B cell (primary cell): ENCODE results near the gene SAP30L. TPM values are rescaled to one million over a fixed set of nuclear protein-coding genes. Genes with fewer than 3 reads are reported as not detected.

Experiments used
- ATAC-seq: fragments of 200-7000 bp; cut with Tn5 transposase; one replicate; pipeline ENCODE4 v1.10.0; 2021; ENCODE audit warnings: low read depth, mild to moderate bottlenecking, moderate number of reproducible peaks, moderate library complexity
- CTCF ChIA-PET: fragments of 350-600 bp; sonication (Branson Sonifier 250); formaldehyde crosslinking; loops from one replicate; lab custom pipeline; 2021; ENCODE audit warnings: antibody characterized with exemption, inconsistent platforms; lab: Charles Lee
- POLR2A ChIA-PET: fragments of 350-600 bp; sonication (Branson Sonifier 250); formaldehyde crosslinking; loops from one replicate; lab custom pipeline; 2021; ENCODE audit warnings: antibody characterized with exemption; lab: Charles Lee
- DNase-seq: peaks from one replicate; pipeline ENCODE4 v3.0.0; 2013
- H2AFZ ChIP-seq: 2 replicates; pipeline ENCODE4 v1.6.1; 2012; ENCODE audit warnings: mild to moderate bottlenecking, low read depth, low read length; ENCODE audit not compliant: insufficient read depth, poor library complexity, severe bottlenecking
- H3K27ac ChIP-seq, 2 donors: 1 replicate in 1 of 2; 2 replicates in 1 of 2; pipeline ENCODE4 v1.5.1; 2012 to 2013; ENCODE audit warnings: low read length in 2 of 2, mild to moderate bottlenecking in 2 of 2, moderate library complexity in 1 of 2
- H3K27me3 ChIP-seq, 4 experiments: fragments of 200-600 bp in 1 of 4; sonication (generic) in 1 of 4; replicated peaks in 1 of 4; 1 replicate in 2 of 4; 2 replicates in 2 of 4; pipeline versions ENCODE4 v1.6.1 to v1.7.0; 2013 to 2016; ENCODE audit warnings: low read length in 3 of 4, mild to moderate bottlenecking in 2 of 4, mixed read lengths in 1 of 4, moderate library complexity in 1 of 4; ENCODE audit not compliant: insufficient read depth in 4 of 4, control insufficient read depth in 3 of 4; ENCODE audit errors: control extremely low read depth in 1 of 4
- H3K36me3 ChIP-seq, 2 experiments: replicated peaks in 1 of 2; 1 replicate in 1 of 2; 2 replicates in 1 of 2; pipeline versions ENCODE4 v1.6.1 to v1.7.1; 2013; ENCODE audit warnings: low read length in 1 of 2; ENCODE audit not compliant: insufficient read depth in 2 of 2, control insufficient read depth in 1 of 2; ENCODE audit errors: control extremely low read depth in 1 of 2, extremely low read depth in 1 of 2
- H3K4me1 ChIP-seq, 2 donors: fragments of 200-600 bp in 1 of 2; sonication (generic) in 1 of 2; 1 replicate in 1 of 2; 2 replicates in 1 of 2; pipeline versions ENCODE4 v1.5.1 to v1.6.1; 2013 to 2017; ENCODE audit warnings: low read length in 2 of 2; ENCODE audit not compliant: control insufficient read depth in 2 of 2, insufficient read depth in 2 of 2
- H3K4me2 ChIP-seq: replicated peaks from 2 replicates; pipeline ENCODE3; 2012; ENCODE audit warnings: mild to moderate bottlenecking, low read depth, low read length; ENCODE audit not compliant: poor library complexity, severe bottlenecking
- H3K4me3 ChIP-seq, 5 experiments: fragments of 200-600 bp in 1 of 5; sonication (generic) in 1 of 5; 1 replicate in 3 of 5; 2 replicates in 2 of 5; pipeline versions ENCODE4 v1.5.1 to v1.7.0; 2011 to 2016; ENCODE audit warnings: low read length in 4 of 5, mild to moderate bottlenecking in 4 of 5, low read depth in 2 of 5, control low read depth in 1 of 5, moderate library complexity in 1 of 5; ENCODE audit not compliant: insufficient read depth in 1 of 5; ENCODE audit errors: control extremely low read depth in 1 of 5, extremely low read depth in 1 of 5
- H3K79me2 ChIP-seq: fragments of 200-600 bp; sonication (generic); one replicate; pipeline ENCODE4 v1.6.0; 2016; ENCODE audit warnings: low read length; ENCODE audit not compliant: control insufficient read depth, insufficient read depth
- H3K9ac ChIP-seq: fragments of 200-600 bp; sonication (generic); 2 replicates; pipeline ENCODE4 v1.6.1; 2017; ENCODE audit warnings: mild to moderate bottlenecking, low read length, moderate library complexity
- H3K9me3 ChIP-seq, 3 donors: one replicate each; pipeline versions ENCODE4 v1.6.1 to v1.7.1; 2013; ENCODE audit warnings: low read length in 2 of 3; ENCODE audit not compliant: control insufficient read depth in 2 of 3, insufficient read depth in 1 of 3; ENCODE audit errors: control extremely low read depth in 1 of 3
- H4K20me1 ChIP-seq: 2 replicates; pipeline ENCODE4 v1.6.0; 2012; ENCODE audit warnings: mild to moderate bottlenecking, low read length; ENCODE audit not compliant: insufficient read depth, control insufficient read depth, poor library complexity, severe bottlenecking
- H3K27ac Mint-ChIP-seq: one replicate; pipeline ENCODE4 v1.8.0; 2021; ENCODE audit warnings: mixed read lengths
- H3K27me3 Mint-ChIP-seq: one replicate; pipeline ENCODE4 v1.8.0; 2021; ENCODE audit warnings: mixed read lengths
- H3K4me1 Mint-ChIP-seq: one replicate; pipeline ENCODE4 v1.8.0; 2021; ENCODE audit warnings: mixed read lengths
- H3K4me3 Mint-ChIP-seq: one replicate; pipeline ENCODE4 v1.8.0; 2021; ENCODE audit warnings: mixed read lengths
- H3K9me3 Mint-ChIP-seq: one replicate; pipeline ENCODE4 v1.8.0; 2022; ENCODE audit warnings: mixed read lengths; ENCODE audit not compliant: insufficient read depth
- CTCF ChIP-seq: fragments of 200-600 bp; IDR thresholded peaks from one replicate; pipeline ENCODE4 v1.8.0; 2022; ENCODE audit warnings: antibody characterized with exemption, mild to moderate bottlenecking
- EZH2 ChIP-seq: IDR thresholded peaks from 2 replicates; pipeline ENCODE4 v1.6.1; 2012; ENCODE audit warnings: borderline replicate concordance, low read depth, mild to moderate bottlenecking, moderate library complexity, low read length; ENCODE audit not compliant: insufficient read depth, poor library complexity, severe bottlenecking
- WGBS: methylation state at CpG from one replicate; pipeline ENCODE4 v1.1.5; 2013; ENCODE audit warnings: missing lambda C conversion rate; ENCODE audit not compliant: insufficient coverage; 5-methylcytosine and 5-hydroxymethylcytosine counted together
- intact Hi-C: fragments of 100-400 bp; cut with micrococcal nuclease; formaldehyde crosslinking; loops from one replicate; pipeline ENCODE4 v1.10.0; 2022
- polyA plus RNA-seq: library from polyadenylated mRNA; depleted of rRNA; stranded (reverse); fragments of >200 nt; gene quantifications from 2 replicates; pipeline ENCODE4 v1.2.3, GENCODE V29; 2012
- total RNA-seq, 2 donors: library from RNA; stranded (reverse); fragments of 120-200 nt in 1 of 2; gene quantifications; 1 replicate in 1 of 2; 2 replicates in 1 of 2; pipeline versions ENCODE4 v1.2.3 to v1.2.4, GENCODE V29; 2013 to 2022

SAP30L gene
- total and polyA plus RNA-seq, 2 donors (not counting 1 experiment from before 2014, with no cell fraction given) = 34.8 to 41.5 TPM

- ATAC-seq = no peak
- CTCF ChIA-PET = interaction anchor here (4.1 kb wide), 1 partner anchor 14 kb away, joined by 17 read pairs; no protein-coding TSS in a partner anchor
These were observed 26.6 kb upstream of the SAP30L start for GRCh38 chr5:154419236-154419635.

GRCh38 chr5:154421868-154422267, 23.9 kb upstream of the SAP30L start:
- H3K4me3 Mint-ChIP-seq = no peak overlapping the region
- no peak overlapping the region for H3K4me2 ChIP-seq
- peaks cover 0 to 4% of the 10 kb centered on the region in 2 donors for H3K4me1 ChIP-seq
- CTCF ChIA-PET = interaction anchor here (0.9 to 4.1 kb wide), 7 partner anchors 10 to 349 kb away, joined by 3 to 17 read pairs (median 4); no protein-coding TSS in a partner anchor
- intact Hi-C loops = no loop called here
- H3K9ac ChIP-seq = no peak overlapping the region
- no peak for DNase-seq
- H3K27me3 ChIP-seq = no peaks in the 10 kb centered on the region
- H3K9me3 ChIP-seq = peaks cover 0 to 2% (median 2%) of the 10 kb centered on the region in 3 donors
- H2AFZ ChIP-seq = no peak overlapping the region
- H3K27ac Mint-ChIP-seq = no peak overlapping the region
- WGBS = 75% methylated on average over 1 of the region's 1 CpG
- POLR2A ChIA-PET = no interaction called here
- peaks cover 6 to 43% of the 10 kb centered on the region in 2 experiments for H3K36me3 ChIP-seq
- H3K9me3 Mint-ChIP-seq = no peaks in the 10 kb centered on the region
- H3K27ac ChIP-seq = no peak overlapping the region
- peaks cover 7% of the 10 kb centered on the region for H3K79me2 ChIP-seq
- TF ChIP-seq EZH2 (no peak), CTCF (no peak)
- H3K4me1 Mint-ChIP-seq = peaks cover 2% of the 10 kb centered on the region
- no peak for ATAC-seq
- H3K4me3 ChIP-seq = no peak overlapping the region
- no peaks in the 10 kb centered on the region for H4K20me1 ChIP-seq
- no peaks in the 10 kb centered on the region for H3K27me3 Mint-ChIP-seq

More at GRCh38 chr5:154419236-154419635, 26.6 kb upstream of the SAP30L start:
- Histone ChIP-seq H3K79me2 (no peaks in the 10 kb centered on the region), H3K4me1 (peaks cover 4 to 18% of the 10 kb centered on the region in 2 donors), H3K9ac (no peak overlapping the region), H4K20me1 (no peaks in the 10 kb centered on the region), H3K4me2 (no peak overlapping the region), H2AFZ (no peak overlapping the region), H3K36me3 (peaks cover 6 to 49% of the 10 kb centered on the region in 2 experiments), H3K9me3 (peaks cover 0 to 2% (median 2%) of the 10 kb centered on the region in 3 donors), H3K27me3 (no peaks in the 10 kb centered on the region), H3K4me3 (no peak overlapping the region), H3K27ac (no peak overlapping the region)
- no peaks in the 10 kb centered on the region for H3K9me3 Mint-ChIP-seq
- H3K4me3 Mint-ChIP-seq = no peak overlapping the region
- intact Hi-C loops = no loop called here
- H3K4me1 Mint-ChIP-seq = peaks cover 14% of the 10 kb centered on the region
- H3K27me3 Mint-ChIP-seq = no peaks in the 10 kb centered on the region
- DNase-seq = no peak
- WGBS = 92% methylated on average over 7 of the region's 7 CpGs
- H3K27ac Mint-ChIP-seq = no peak overlapping the region
- POLR2A ChIA-PET = no interaction called here
- TF ChIP-seq EZH2 (no peak), CTCF (no peak)
